ENCODE data around the gene ARMC6.
"Not testable (repeated sequence)": the region's sequence is repeated elsewhere in the genome, so short reads cannot be mapped to it uniquely, and the experiment has no call there.

The ARMC6 gene

DNA sequence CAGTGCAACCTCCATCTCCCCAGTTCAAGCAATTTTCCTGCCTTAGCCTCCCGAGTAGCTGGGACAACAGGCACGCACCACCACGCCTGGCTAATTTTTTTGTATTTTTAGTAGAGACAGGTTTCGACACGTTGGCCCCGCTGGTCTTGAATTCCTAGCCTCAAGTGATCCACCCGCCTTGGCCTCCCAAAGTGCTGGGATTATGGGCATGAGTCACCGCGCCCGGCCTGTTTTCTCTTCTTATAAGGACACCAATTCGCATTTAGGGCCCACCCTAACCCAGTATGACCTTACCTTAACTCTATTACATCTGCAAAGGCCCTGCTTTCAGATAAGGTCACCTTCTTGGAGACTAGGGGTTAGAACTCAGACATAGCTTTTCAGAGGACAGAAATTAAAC is 69.8 kb downstream of the ARMC6 start:
- H3K4me3 ChIP-seq (ENCODE audit: low read depth, low read length), result no peak overlapping the region
- TF ChIP-seq, protein P1, sequence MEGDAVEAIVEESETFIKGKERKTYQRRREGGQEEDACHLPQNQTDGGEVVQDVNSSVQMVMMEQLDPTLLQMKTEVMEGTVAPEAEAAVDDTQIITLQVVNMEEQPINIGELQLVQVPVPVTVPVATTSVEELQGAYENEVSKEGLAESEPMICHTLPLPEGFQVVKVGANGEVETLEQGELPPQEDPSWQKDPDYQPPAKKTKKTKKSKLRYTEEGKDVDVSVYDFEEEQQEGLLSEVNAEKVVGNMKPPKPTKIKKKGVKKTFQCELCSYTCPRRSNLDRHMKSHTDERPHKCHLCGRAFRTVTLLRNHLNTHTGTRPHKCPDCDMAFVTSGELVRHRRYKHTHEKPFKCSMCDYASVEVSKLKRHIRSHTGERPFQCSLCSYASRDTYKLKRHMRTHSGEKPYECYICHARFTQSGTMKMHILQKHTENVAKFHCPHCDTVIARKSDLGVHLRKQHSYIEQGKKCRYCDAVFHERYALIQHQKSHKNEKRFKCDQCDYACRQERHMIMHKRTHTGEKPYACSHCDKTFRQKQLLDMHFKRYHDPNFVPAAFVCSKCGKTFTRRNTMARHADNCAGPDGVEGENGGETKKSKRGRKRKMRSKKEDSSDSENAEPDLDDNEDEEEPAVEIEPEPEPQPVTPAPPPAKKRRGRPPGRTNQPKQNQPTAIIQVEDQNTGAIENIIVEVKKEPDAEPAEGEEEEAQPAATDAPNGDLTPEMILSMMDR (IDR thresholded peaks at IDR 0.05; ENCODE audit: low read depth, low read length), result no peak

DNA sequence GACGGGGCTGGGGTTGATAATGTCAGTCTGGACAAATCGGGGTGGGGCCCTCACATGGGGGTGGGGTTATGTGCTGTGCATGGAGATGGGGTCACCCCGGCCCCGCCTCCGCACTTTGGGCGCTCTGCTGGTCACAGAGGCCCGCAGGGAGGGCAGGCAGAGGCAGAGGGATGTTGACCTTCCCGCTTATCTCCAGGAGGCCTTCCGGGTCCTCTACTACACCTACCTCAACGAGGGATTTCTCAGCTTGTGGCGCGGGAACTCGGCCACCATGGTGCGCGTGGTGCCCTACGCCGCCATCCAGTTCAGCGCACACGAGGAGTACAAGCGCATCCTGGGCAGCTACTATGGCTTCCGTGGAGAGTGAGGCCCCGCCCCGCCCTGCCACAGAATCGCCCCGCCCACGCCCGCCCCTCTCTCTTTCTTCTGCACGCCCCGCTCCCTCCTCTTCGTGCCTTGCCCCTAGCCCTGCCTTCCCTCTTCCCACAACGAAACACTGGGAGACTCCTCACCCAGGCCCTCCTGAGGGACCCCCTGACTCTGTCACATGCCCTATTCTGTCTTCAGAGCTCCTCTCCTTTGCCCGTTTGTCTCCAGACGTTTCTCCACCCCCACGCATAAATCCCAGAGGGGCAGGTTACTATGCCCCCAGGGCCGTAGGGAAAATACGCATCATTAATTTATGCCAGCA is 72.1 kb downstream of the ARMC6 start:
- H3K4me3 ChIP-seq (ENCODE audit: low read depth, low read length), result no peak overlapping the region
- TF ChIP-seq, protein P1 (IDR thresholded peaks at IDR 0.05; ENCODE audit: low read depth, low read length), result no peak

DNA sequence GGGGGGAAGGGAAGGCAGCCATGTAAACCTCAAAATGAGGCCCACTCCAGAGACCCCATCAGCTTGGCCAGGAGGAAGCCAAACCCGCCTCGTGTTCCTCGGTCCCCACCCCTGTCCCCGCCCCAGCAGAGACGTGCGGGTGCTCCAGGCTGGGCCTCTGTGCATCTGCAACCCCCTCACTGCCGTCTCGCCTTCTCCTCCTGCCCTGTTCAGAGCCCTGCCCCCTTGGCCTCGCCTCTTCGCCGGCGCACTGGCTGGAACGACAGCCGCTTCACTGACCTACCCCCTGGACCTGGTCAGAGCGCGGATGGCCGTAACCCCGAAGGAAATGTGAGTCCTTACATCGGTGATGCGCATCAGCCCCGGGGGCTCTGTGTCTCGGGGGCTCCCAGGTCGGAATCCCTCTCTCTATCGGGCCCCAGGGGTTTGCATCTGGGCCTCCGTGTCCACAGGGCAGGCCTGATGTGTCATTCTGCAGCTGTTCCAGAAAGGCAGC is 72.7 kb downstream of the ARMC6 start:
- no peak overlapping the region for H3K4me3 ChIP-seq (ENCODE audit: low read depth, low read length)
- TF ChIP-seq, protein P1 (IDR thresholded peaks at IDR 0.05; ENCODE audit: low read depth, low read length), result no peak

DNA sequence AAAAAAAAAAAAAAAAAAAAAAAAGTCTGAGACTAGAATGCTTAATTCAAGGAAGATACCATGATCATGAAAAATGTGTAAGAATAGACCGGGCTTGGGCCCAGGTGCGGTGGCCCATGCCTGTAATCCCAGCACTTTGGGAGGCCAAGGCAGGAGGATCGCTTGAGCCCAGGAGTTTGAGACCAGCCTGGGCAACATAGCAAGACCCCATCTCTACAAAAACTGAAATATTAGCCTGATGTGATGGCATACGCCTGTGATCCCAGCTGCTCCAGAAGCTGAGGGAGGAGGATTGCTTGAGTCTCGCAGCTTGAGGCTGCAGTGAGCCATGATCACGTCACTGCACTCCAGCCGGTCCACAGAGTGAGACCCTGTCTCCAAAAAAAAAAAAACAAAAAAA is 73.5 kb downstream of the ARMC6 start:
- H3K4me3 ChIP-seq (ENCODE audit: low read depth, low read length), result not testable (repeated sequence)

DNA sequence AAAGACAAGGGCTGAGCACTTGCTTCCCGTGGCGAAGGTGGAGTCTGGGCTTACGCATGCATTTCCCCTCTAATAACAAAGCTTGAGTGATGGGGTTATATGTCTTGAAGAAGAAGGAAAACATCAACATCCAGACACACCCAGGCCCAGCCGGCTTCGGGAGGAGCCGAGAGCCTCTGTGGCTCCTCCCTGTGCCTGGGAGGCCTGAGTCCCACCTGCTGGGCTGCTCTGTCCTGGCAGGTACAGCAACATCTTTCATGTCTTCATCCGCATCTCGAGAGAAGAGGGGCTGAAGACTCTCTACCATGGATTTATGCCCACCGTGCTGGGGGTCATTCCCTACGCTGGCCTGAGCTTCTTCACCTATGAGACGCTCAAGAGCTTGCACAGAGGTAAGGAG is 74.3 kb downstream of the ARMC6 start:
- TF ChIP-seq, protein P1 (IDR thresholded peaks at IDR 0.05; ENCODE audit: low read depth, low read length), result no peak
- H3K4me3 ChIP-seq (ENCODE audit: low read depth, low read length), result no peak overlapping the region

All from WI38 (cell line).